Activated CD8-positive, alpha-beta memory T cell treated with anti-CD3 and anti-CD28 coated beads for 24 hours (primary cell): ENCODE data around the gene ARL3.
A peak's percentile ranks its signal among the peaks of the same experiment; 100 is the strongest.

Experiments used
- DNase-seq: peaks from one replicate; pipeline ENCODE4 v3.0.0-alpha.2; 2020

Gene ARL3

DNA sequence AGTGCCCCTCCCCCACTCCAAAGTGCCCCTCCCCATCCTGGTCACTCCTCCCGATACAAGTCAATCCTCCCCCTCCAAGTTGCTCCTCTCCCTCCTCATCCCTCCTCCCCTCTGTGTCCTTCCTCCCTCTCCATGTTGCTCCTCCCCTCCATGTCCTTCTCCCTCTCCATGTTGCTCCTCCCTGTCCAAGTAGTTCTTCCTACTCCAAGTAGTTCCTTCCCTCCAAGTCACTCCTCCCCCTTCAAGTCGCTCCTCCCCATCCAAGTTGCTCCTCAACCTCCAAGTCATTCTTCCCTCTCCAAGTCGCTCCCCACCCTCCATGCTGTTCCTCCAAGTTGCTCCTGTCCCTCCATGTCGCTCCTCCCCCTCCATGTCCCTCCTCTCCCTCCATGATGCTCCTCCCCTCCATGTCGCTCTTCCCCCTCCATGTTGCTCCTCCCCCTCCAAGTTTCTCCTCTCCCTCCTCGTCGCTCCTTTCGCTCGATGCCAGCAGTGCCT is 20.9 kb upstream of the ARL3 start:
- no peak for DNase-seq

DNA sequence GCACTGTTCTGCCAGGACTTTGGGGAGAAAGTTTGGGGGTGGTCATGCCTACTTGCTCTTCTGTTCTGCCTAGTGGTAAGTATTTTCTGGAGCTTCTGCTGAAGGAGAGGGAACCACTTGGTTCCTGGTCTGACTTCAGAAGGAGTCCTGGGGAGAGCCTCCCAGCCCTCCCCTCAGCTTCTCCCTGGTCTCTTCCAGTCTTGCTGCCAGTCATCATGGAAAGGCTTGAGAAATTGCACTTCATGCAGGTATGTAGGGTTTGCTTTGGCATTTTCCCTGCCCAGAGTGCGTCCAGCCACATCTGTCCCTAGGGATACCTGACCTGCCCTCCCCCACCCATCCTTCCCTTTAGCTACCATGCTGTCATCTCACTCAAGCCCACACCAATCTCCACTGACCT is 18.5 kb upstream of the ARL3 start:
- no peak for DNase-seq

DNA sequence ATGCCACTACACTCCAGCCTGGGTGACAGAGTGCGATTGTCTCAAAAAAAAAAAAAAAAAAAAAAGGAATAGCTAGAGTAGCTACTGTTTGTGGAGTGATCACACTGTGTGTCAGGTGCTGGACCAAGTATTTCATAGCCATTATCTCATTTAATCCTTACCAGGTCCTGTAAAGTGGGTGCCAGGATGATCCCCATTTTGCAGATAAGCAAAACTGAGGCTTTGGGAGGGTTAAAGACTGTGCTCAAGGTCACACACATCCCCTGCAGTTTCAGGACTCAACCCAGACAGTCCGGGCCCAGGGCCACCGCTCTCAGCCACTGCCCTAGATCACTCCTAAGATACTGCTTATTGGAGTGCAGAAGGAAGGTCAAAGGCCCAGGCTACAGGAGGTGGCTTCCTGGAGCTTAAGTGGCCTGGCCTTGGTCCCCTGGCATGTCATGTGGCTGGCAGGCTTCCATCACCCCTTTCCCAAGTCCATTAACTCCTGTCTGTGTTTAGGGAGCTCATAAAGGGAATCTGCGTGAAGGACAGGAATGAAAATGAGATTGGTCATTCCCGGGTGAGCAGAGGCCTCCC is 17.1 kb upstream of the ARL3 start:
- DNase-seq = no peak

DNA sequence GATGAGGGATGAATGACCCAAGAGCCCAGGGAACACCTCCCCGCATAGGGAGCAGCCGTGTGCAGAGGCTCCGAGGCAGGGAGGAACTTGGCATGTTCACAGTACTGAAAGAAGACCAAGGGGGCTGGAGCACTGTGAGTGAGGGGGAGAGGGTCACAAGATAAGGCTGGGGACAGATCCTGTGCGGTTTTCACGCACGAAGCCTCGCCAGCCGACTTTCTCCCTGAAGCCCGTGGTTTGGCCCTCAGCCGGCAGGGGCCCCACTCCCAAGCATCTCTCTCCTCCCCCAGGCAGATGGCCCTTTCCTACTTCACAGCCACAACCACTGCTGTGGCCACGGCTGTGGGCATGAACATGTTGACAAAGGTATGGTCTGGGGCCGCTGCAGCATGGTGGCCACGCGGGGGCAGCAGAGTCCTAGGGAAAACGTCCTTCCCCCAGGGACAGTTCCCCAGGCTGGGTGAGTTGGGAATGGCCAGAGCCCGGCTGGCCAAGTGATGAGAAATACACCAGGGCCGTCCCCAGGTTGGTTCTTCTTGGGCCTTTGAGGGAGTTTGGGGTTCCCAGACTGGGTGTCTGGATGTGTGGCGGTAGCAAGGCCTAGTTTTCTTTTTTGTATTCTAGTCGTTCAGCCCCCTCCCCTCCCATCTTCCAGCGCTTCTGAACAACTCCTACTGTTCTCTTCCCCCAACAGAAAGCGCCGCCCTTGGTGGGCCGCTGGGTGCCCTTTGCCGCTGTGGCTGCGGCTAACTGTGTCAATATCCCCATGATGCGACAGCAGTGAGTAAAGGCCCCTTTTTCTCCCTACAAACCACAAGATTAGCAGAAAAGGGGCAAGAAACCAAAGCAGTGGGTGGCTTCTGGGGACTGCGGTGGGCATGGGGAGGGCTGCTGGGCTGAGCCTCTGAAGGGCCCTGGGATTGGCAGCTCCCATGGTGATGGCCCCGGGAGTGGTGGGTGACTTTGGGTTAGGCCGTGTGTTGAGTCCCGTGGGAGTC is 15.1 kb upstream of the ARL3 start:
- peak; percentile 81 for DNase-seq

DNA sequence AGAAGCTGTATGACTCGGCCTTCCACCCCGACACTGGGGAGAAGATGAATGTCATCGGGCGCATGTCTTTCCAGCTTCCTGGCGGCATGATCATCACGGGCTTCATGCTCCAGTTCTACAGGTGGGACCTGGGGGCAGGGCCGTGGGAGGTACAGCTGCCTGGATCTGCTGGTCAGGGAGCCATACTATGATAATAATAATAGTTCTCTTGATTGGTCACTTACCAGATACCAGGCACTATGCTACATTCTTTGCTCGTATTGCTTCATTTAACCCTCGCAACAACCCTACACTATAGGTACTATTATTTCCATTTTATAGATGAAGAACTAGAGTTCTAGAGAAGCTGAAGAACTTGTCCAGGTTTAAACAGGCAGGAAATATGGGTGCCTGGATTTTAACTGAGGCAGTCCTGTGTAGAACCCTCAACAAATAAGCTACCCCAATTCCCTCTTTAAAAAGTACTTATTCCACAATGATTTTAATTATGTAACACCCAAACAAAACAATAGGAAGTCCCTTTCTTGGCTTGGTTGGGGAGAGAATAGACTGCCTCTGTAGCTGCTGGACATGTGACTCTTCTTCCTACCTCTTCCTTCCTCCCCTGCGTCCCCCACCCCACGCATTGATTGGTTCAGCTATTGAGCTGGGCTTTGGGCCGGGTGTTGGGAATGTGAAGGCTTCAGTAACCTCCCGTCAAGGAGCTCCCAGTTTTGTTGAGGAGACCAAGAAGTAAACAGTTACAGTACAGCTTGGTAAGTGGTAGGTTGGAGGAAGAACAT is 13.0 kb upstream of the ARL3 start:
- DNase-seq = no peak

DNA sequence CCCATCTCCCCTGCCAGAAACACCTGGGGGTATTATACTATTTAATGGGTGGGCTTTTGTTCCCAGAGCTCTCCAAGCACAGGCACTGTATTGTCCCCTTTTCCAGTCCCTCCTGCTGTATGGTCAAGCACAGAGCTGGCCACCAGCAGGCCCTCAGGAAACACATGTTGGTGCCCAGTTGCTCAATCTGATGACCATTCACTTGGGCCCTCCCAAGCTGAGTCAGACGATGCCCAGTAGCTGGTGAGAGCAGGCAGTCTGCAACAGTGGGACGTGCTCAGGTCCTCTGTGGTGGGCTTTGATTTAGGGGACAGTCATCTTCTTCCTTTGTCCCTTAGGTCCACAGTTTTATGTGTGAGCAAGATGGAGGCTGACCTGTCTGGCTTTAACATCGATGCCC is 12.1 kb upstream of the ARL3 start:
- DNase-seq = no peak

DNA sequence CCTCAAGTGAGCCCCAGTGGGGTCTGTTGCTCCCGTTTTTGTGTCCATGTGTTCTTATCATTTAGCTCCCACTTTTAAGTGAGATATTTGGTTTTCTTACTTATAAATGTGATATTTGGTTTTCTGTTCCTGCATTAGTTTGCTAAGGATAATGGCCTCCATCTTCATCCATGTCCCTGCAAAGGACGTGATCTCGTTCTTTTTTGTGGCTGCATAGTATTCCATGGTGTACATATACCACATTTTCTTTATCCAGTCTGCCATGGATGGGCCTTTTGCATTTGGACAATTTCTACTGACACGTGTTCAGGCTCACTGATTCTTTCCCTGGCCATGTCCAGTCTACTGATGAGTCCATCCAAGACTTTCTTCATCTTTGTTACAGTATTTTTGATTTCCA is 9.8 kb upstream of the ARL3 start:
- no peak for DNase-seq

DNA sequence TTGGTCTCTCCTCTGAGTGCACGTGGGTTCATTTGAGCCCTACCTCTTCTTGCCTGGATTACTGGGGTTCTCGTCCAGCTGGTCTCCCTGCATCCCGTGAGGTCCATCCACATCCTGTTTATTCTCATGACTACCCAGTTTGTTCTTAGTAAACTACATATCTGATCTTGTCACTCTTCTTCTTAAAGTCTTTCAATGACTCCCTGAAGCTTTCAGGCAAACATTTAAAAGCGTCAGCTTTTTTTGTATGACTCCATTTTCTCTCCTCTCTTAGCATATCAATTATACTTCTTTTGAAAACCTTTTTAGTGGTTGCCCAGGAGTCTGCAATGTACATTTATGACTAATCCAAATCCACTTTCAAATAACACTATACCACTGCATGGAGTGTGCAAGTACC is 7.8 kb upstream of the ARL3 start:
- DNase-seq = no peak

DNA sequence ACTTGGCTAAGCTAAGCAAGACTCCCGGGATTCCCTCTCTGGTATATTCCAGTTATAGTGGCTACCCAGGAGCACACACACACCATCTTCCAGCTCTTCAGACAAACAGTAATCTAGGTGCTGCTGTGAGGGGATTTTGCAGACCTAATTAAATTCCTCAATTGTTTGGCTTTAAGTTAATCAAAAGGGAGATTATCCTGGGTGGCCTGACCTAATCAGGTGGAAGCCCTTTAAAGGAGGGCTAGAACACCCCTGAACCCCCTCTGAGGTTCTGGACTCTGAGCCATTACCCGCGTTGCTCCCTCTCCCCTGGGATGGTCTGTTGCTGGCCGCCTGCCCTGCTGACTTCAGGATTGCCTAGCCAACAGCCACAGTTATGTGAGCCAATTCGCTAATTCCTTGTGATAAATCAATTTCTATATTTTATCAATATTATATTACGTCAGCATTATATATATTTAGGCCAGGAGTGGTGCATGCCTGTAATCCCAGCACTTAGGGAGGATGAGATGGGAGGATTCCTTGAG is 6.6 kb upstream of the ARL3 start:
- no peak for DNase-seq

DNA sequence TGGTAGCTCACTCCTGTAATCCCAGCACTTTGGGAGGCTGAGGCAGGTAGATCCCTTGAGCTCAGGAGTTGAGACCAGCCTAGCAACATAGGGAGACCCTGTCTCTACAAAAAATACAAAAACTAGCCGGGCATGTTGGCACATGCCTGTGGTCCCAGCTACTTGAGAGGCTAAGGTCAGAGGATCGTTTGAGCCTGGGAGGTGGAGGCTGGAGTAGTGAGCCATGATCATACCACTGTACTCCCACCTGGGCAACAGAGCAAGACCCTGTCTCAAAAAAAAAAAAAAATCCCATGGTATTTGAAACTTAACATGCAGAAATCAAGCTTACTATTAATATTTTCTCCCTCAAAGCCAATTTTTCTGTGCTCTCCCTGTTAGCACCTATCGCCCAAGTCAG is 6.1 kb upstream of the ARL3 start:
- no peak for DNase-seq

DNA sequence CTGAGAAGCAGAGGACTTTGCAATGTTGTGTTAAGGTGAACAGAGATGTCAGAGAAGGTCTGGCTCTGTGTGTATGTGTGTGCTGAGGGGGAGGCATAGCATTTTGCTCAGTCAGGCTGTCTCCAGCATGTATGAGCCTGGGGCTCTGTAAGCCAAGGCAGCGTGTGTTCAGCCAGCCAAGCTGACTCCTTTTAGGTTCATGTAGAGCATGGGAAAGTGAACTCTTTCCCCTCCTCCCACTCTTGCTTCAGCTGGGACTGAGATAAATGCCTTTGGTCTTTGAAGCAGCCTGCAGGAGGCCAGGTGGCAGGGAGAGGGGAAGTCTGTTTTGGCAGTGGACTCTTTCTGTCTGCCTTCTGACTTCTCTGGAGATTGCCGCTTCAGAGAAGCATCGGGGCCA is 4.0 kb upstream of the ARL3 start:
- DNase-seq = no peak

DNA sequence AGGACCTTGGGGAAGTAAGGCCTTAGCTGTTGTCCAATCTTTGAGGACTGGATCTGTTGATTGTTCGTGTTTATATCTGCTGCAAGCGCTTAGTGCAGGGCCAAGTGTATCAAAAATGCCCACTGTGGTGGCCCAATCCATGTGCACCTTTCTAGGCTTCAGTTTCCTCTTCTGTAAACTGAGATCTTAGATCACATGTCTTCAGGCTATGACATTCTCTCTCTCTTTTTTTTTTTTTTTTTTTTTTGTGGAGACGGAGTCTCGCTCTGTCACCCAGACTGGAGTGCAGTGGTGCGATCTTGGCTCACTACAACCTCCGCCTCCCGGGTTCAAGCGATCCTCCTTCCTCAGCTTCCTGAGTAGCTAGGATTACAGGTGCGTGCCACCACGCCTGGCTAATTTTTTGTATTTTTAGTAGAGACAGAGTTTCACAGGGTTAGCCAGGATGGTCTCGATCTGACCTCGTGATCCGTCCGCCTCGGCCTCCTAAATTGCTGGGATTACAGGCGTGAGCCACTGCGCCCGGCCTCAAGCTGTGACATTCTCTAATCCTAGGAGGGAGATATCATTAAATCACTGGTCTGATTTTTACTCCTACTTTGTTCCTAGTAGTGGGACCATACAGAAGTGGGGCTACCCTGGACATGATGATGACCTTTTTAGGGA is 2.8 kb upstream of the ARL3 start:
- DNase-seq = peak; percentile 5

DNA sequence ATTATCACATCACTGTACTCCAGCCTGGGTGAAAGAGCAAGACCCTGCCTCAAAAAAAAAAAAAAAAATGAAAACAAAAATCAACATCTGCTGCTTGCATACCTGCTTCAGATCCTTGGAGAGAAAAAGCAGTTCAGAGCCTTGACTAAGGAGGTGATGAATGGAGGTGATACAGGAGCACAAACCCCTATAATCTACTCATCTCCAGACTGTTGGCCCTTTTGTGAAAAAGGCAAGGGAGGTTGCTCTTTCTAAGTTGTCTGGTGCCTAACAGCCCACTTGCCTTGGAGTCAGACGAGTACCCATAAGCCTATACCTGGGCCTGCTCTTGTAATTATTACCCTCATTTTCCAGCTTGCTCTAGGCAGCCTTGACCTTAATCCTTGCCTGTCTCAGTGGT is 1.7 kb upstream of the ARL3 start:
- DNase-seq = peak; percentile 48

DNA sequence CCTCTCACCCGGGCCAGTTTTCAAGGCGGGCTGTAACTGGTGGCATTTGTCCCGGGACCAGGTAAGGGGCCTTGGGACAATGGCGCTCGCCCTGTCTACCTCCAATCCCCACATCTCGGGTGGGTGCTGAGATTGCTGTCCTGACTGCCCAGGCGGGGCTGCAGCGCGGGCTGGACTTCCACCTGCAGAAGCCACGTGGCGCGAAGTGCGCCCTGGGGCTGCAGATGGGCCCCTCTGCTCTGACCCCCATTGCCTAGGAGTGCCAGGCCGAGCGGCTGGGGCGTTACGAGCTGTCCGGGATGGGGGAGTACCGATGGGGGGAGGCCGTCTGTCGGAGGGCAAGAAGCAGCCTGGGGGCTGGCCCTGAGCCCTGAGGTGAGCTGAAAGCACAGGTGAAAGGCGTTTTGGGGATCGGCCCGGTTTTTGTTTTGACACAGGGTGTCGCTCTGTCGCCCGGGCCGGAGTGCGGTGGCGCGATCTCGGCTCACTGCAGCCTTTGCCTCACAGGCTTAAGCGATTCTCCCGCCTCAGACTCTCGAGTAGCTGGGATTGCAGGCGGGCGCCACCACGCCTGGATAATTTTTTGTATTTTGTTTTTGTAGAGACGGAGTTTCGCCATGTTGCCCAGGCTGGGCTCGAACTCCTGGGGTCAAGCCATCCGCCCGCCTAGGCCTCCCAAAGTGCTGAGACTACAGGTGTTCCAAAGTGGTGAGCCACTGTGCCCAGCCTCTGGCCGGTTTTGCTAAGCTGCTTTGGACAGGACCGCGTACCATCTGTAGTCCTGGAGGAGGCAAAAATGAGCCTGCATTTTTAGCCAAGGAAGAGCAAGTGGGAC is 641 bp upstream of the ARL3 start, which contains the start of gene SFXN2:
Gene SFXN2, plus strand, starts transcription at position 16 of the 835 bp plus-strand sequence. CDS start 12,001 bp downstream, outside the sequence.
- no peak for DNase-seq

DNA sequence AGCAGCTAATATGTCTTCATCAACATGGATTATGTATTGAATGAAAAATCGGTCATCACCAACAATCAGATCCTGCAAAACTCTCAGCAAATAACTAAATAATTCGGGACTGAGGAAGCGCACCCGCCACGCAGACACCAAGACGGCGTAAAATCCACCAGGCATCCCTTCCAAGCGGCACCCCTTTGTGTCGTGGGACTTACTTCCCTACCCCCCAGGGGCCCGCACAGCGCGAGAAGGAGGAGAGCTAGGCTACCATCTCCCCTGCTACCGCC is 721 bp downstream of the ARL3 start:
- no peak for DNase-seq

DNA sequence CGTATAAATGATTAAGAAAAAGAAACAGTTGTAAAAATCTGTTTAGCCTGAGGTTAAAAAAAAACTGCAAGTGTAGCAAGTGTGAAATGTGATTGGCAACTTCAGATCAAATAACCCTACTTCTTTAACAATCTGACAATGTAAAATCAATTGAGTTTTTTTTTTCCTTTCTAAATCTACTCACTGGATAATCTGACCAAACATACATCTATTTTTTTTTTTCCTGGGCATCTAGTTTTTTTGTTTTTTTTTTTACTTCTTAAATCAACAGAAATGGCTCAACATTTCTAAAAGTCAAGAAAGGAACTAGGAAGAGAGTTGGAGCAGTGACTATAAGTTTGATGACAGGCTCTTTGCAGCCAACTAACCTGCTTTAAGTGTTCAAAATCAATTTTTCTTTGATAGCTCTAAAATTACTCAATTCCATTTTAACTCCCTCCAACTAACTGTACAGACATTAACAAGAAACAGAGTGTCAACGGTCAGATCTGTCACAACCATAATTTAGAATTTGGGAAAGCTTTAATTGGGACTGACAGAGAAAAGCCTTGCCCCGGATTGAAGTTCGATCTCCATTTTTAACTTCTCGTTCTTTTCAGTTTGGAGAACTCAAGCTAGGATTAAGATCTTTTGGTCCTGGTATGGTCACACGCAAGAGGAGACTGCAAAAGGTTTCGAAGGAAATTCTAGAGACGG is 1.2 kb downstream of the ARL3 start:
- DNase-seq = no peak

DNA sequence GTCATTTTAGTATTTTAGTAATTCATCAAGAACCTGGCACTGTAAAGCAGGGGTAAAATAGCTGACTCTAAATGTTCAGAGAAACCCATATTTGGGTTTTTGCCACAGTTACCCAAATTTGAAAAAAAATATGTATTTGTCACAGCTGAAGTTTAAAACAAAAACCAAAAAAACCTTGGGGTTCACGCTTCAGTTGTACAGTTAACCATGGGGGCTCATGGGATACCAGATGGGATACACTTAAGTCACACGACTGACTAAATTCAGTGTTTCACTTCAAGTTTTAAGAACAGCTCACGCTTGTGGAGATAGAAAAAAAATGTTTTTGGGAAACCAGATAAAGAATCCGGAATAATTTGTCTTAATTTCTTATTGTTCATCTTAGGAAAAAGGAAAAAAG is 2.1 kb downstream of the ARL3 start:
- DNase-seq = no peak

DNA sequence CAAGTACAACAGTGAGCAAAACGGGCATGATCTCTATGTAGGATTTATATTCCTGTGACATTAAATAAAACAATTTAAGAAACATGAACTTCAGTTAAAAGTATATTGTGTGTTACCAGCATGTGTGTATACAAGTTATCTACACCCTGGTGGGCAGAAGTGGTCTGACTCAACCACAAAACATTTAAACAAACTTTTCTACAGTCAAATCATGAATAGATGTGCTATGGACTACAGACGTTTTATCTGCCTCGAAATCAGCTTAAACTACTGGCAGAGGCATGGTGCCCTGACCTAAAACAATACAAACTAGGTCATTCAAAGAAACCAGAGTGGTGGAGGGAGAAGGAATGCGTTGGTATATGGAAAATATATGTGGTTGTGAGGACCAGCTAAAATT is 3.6 kb downstream of the ARL3 start:
- no peak for DNase-seq

DNA sequence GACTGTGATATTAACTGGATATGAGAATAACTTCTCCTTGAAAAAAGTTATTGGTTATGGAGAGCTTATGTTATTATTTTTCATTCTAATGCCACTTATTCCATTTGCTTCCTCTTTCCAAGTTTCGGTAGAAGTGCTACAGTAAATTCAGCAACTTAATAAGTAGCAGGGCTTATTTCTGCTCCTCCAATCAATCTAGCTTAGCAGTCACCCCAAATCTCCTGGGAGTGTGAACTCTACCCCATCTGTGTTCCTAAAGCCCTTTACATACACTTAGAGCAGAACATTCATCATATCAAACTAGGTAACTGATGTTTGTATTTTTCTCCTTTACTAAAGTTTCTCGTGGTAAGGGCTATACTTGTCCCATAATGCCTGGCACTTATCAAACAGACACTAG is 8.7 kb downstream of the ARL3 start:
- DNase-seq = no peak

DNA sequence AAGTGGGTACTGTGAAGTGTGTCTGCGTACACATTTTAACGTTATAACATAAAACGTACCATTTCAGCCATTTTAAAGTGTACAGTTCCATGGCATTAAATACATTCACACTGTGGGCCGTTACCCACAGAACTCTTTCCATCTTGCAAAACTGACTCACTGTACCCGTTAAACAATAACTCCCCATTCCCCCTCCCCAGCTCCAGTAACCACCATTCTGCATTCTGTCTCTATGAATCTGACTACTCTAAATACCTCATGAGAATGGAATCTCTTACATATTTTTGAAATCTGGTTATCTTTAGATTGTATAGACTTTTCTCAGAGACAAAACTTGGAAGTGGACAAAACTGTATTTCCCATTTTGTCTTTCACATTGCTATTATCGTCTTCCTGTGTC is 9.3 kb downstream of the ARL3 start:
- no peak for DNase-seq

DNA sequence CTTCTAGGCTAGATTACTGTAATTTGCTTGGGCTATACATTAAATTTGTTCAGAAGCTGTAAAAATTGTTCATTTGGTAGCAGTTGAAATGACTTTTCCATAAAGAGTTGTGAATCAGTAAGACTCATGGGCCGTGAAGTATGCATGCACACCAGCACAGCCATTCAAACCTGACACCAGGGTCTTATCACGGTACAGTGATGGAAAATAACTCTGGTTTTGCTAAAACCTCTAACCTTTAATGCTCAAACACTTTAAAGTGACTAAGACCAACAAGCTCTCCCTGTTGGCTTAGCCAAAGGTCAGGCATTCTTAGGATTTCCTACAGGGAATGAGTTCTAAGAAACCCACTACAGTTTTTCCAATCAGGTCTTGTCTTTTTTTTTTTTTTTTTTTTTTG is 11.5 kb downstream of the ARL3 start:
- no peak for DNase-seq
